ENCODE measurements around the gene COQ2. TPM values are rescaled to one million over a fixed set of nuclear protein-coding genes. Genes with fewer than 3 reads are reported as not detected.

Gene COQ2
- total RNA-seq, 6 experiments from 2014 or later: 6.9 to 15.5 (median 10.6) TPM

- Histone ChIP-seq H3K9me3 (no peaks in the 10 kb centered on the region), H3K4me3 (no peak overlapping the region), H3K4me1 (no peaks in the 10 kb centered on the region), H3K27ac (no peak overlapping the region), H3K27me3 (no peaks in the 10 kb centered on the region), H3K36me3 (no peaks in the 10 kb centered on the region)
- ATAC-seq: no peak
- DNase-seq: no peak
- intact Hi-C loops (cut with DNase I): no loop called here
- 93% methylated on average over 2 of the region's 5 CpGs for WGBS (ENCODE audit: insufficient coverage, low coverage, low lambda C conversion rate, missing lambda C conversion rate)
- no peak for TF ChIP-seq CTCF (IDR thresholded peaks at IDR 0.05)
- TF ChIP-seq POLR2A (IDR thresholded peaks at IDR 0.05): no peak
Observed at GRCh38 chr4:83248486-83248885, 36.1 kb downstream of the COQ2 start.

DNA sequence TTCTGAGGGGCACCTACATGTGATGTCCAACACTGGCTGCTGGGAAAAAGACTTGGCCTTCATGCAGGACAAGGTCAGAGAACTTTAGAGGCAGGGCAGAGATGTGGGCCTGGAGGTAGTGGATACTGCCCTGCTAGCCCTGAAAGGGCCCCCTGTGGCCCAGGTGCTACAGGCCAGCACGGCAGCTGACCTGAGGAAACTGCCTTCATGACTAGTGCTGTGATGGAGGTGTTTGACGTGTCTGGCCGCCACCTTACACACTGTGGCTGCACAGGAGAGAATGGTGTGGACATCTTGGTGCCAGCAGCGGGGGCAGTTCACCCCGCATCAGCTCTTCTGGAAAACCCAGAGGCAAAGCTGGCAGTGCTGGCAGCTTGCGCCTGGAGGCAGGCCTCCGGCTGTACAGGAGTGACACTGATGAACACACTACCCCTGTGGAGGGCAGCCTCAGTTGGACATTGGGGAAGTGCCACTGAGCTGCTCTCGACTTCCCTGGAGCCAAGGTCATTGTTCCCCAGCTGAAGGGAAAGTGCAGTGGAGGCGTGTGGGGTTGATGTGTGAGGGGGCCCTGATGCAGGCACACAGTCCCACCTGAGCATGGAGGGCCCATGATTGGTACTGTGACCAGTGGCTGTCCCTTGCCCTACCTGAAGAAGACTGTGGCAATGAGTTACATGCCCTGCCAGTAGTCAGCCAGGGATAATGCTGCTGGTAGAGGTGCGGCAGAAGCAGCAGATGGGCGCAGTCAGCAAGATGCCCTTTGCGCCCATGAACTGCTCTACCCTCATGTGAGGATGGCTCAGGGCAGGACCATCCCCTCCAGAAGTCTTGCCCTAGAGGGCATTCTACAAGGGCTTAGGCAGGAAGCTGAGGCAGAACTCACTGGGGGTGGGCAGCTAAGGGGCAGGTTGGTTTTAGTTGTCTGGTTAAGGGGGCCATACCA, 36.9 kb downstream of the COQ2 start:
- intact Hi-C loops (cut with DNase I): no loop called here
- DNase-seq (no peak), ATAC-seq (peak in 3 of 4 donors; percentile 36 to 53 (median 46))
- Histone ChIP-seq H3K4me3 (no peak overlapping the region), H3K27me3 (no peaks in the 10 kb centered on the region), H3K9me3 (no peaks in the 10 kb centered on the region), H3K36me3 (no peaks in the 10 kb centered on the region), H3K27ac (no peak overlapping the region), H3K4me1 (no peaks in the 10 kb centered on the region)
- TF ChIP-seq POLR2A (IDR thresholded peaks at IDR 0.05) (no peak), CTCF (IDR thresholded peaks at IDR 0.05) (no peak)
- WGBS (ENCODE audit: insufficient coverage, low coverage, low lambda C conversion rate, missing lambda C conversion rate): no CpG with 5 or more reads among the region's 12 CpGs

DNA sequence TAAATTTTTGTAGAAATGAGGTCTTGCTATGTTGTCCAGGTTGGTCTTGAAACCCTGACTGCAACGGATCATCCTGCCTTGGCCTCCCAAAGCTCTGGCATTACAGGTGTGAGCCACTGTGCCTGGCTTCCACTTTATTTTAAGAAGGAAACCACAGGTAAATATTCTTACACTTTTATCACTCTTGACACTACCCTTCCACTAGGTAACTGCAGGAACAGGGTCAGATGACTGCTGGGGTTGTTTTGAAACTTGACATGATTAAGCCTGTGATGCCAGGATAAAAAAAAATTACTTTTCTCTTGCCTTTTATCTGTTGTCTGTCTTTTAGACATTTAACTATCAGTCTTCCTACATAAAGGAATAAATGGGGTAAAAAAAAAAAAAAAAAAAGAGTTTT, 43.5 kb downstream of the COQ2 start:
- Histone ChIP-seq H3K27ac (no peak overlapping the region), H3K36me3 (no peaks in the 10 kb centered on the region), H3K9me3 (no peaks in the 10 kb centered on the region), H3K4me1 (no peaks in the 10 kb centered on the region), H3K4me3 (no peak overlapping the region), H3K27me3 (no peaks in the 10 kb centered on the region)
- ATAC-seq (no peak), DNase-seq (no peak)
- TF ChIP-seq POLR2A (IDR thresholded peaks at IDR 0.05): no peak
- TF ChIP-seq CTCF (IDR thresholded peaks at IDR 0.05): no peak
- no CpG with 5 or more reads among the region's 1 CpG for WGBS (ENCODE audit: insufficient coverage, low coverage, low lambda C conversion rate, missing lambda C conversion rate)
- intact Hi-C loops (cut with DNase I): no loop called here

- Histone ChIP-seq H3K27me3 (no peaks in the 10 kb centered on the region), H3K4me1 (no peaks in the 10 kb centered on the region), H3K36me3 (no peaks in the 10 kb centered on the region), H3K9me3 (no peaks in the 10 kb centered on the region), H3K27ac (no peak overlapping the region), H3K4me3 (no peak overlapping the region)
- no peak for DNase-seq
- 72% methylated on average over 4 of the region's 4 CpGs for WGBS (ENCODE audit: insufficient coverage, low coverage, low lambda C conversion rate, missing lambda C conversion rate)
- ATAC-seq: peak; percentile 33 to 74 (median 38)
- no peak for TF ChIP-seq CTCF (IDR thresholded peaks at IDR 0.05)
- no peak for TF ChIP-seq POLR2A (IDR thresholded peaks at IDR 0.05)
- intact Hi-C loops (cut with DNase I): no loop called here
Observed at GRCh38 chr4:83240379-83240875, 44.2 kb downstream of the COQ2 start.
